Activated T-helper 1 cell treated with anti-CD3 and anti-CD28 coated beads, Interleukin-2, amount 50 U/mL, for 16 hours (primary cell): Measurements from ENCODE around the gene HOXA4.

Experiments
- DNase-seq, 2 donors: peaks; one replicate each; pipeline ENCODE4 v3.0.0-alpha.2; 2020; ENCODE audit warnings: low read depth in 1 of 2, low spot score in 1 of 2

The HOXA4 gene

GRCh38 chr7:27117887-27118491 lies 12.6 kb downstream of the HOXA4 start:
- no peak for DNase-seq

- no peak for DNase-seq
These were observed 13.3 kb downstream of the HOXA4 start for GRCh38 chr7:27116962-27117886.

GRCh38 chr7:27116031-27116961 lies 14.3 kb downstream of the HOXA4 start:
- no peak for DNase-seq

GRCh38 chr7:27115221-27116026 lies 15.1 kb downstream of the HOXA4 start:
- DNase-seq = no peak

GRCh38 chr7:27114881-27115220 lies 15.7 kb downstream of the HOXA4 start:
- DNase-seq = no peak

GRCh38 chr7:27113991-27114769 lies 16.4 kb downstream of the HOXA4 start:
- no peak for DNase-seq

- no peak for DNase-seq
These were observed 17.3 kb downstream of the HOXA4 start for GRCh38 chr7:27112955-27113949.

GRCh38 chr7:27112361-27112760 lies 18.2 kb downstream of the HOXA4 start:
- DNase-seq = no peak

- no peak for DNase-seq
These were observed 18.7 kb downstream of the HOXA4 start for GRCh38 chr7:27111751-27112277.

GRCh38 chr7:27111042-27111750 lies 19.4 kb downstream of the HOXA4 start:
- DNase-seq = no peak

- no peak for DNase-seq
These were observed 20.1 kb downstream of the HOXA4 start for GRCh38 chr7:27110186-27111031.

- DNase-seq = no peak
These were observed 20.9 kb downstream of the HOXA4 start for GRCh38 chr7:27109466-27110185.

- no peak for DNase-seq
These were observed 22.0 kb downstream of the HOXA4 start for GRCh38 chr7:27108390-27109127.

GRCh38 chr7:27107391-27108381 lies 22.9 kb downstream of the HOXA4 start:
- DNase-seq = no peak

- DNase-seq = no peak
These were observed 23.7 kb downstream of the HOXA4 start for GRCh38 chr7:27106901-27107240.
